GF-D8 (cell line): Measurements from ENCODE around the gene TPI1.
"Not testable (repeated sequence)": the region's sequence is repeated elsewhere in the genome, so short reads cannot be mapped to it uniquely, and the experiment has no call there.

Source experiments
- DNase-seq: peaks from one replicate; lab custom pipeline; 2025; lab: John Stamatoyannopoulos, UW

Gene TPI1

DNA sequence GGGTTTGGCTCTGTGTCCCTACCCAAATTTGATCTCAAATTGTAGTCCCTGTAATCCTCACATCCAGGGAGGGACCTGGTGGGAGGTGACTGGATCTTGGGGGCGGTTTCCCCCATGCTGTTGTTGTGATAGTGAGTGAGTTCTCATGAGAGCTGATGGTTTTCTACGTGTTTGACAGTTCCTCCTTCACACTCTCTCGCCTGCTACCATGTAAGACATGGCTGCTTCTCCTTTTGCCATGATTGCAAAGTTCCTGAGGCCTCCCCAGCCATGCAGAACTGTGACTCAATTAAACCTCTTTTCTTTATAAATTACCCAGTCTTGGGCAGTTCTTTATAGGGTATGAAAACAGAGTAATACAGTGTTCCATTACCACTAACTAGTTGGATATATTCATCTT lies 27.0 kb downstream of the TPI1 start:
- DNase-seq = no peak

DNA sequence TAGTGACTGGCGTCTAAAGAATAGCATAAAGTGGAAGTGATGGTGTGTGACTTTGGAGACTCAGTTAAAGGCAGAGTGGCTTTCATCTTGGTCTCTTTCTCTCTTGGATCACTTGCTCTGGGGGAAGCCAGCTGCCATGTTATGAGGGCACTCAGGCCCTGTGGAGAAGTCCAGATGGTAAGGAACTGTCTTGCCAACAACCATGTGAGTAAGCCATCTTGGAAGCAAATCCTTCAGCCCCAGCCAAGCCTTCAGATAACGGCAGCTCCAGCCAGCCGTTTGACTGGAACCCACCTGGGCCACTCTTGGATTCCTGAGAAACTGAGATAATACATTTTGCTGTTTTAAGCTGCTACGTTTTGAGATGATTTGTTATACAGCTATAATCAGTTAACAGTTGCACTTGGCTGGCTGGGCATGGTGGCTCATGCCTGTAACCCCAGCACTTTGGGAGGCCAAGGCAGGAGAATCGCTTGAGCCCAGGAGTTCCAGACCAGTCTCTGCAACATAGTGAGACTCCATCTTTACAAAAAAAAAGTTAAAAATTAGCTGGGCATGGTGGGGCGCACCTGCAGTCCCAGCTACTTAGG lies 29.6 kb downstream of the TPI1 start:
- DNase-seq = no peak

DNA sequence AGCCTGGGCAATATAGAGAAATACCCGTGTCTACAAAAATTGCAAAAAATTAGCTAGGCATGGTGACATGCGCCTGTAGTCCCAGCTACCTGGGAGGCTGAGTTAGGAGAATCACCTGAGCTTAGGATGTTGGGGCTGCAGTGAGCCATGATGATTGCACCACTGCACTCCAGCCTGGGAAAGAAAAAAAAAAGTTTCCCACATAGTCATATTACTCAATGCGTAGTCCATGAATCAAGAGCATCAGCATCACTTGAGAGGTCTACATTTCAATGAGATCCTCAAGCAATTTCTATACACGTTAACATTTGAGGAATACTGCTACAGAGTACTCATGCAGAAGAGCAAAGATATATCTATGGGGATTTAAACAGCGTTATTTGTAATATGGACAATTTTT lies 32.1 kb downstream of the TPI1 start:
- DNase-seq = no peak

DNA sequence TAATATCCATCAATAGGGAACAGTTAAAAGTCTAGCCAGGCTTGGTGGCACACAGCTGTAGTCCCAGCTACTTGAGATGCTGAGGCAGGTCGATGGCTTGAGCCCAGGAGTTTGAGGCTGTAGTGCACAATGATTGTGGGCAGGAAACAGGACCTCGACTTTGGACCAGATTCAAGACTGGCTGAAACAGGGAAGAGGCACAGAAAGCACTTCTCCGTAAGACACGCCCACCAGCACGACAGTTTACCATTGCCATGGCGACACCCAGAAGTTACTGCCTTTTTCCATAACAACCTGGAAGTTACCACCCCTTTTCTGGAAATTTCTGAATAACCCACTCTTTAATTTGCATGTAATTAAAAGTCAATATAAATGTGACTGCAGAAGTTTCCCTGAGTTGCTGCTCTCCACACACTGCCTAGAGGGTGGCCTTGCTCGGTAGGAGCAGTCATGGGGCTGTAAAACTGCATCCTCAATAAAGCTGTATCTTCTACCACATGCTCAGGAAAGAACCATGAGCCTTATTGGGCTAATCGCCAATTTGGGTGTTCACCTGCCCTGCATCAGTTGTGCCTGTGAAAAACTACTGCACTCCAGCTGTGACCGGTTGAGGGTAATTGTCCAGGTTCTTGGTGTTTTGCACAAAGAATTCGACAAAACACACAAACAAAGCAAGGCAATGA lies 32.6 kb downstream of the TPI1 start:
- peak; percentile 84 for DNase-seq

DNA sequence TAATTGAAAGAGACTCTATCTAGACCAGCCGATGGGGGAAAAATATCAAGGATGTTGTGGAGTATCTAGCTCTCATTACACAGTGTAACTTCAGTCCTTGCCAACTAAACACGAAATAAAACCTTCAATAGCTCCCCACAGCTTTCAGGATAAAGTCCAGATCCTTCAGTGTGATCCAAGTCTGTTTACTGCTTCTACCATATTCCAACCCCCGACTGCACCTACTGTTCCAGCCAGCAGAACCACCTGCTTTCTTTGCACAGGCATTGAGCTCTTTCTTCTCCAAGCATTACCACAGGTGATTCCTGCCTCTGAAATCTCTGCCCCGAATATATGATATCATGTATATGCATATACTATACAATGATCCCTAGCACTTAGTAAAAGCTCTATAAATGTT lies 35.1 kb downstream of the TPI1 start:
- DNase-seq = no peak

DNA sequence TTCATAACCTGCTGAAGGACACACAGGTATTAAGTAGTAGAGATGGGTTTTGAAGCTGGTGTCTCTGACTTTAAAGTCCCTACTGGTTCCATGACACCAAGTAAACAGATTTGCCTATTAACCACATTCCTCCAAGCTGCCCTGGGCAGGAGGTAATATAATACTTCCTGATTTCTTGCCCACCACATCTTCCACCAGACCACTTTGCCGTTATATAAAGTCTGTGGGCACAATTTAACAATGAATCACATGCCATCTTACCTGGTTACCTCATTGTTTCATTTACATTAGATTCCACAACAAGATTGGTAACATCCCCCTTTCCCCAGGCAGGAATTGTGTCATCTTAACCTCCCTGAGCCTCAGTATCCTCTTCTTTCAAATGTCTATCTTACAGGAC lies 36.4 kb downstream of the TPI1 start:
- DNase-seq = peak; percentile 78

DNA sequence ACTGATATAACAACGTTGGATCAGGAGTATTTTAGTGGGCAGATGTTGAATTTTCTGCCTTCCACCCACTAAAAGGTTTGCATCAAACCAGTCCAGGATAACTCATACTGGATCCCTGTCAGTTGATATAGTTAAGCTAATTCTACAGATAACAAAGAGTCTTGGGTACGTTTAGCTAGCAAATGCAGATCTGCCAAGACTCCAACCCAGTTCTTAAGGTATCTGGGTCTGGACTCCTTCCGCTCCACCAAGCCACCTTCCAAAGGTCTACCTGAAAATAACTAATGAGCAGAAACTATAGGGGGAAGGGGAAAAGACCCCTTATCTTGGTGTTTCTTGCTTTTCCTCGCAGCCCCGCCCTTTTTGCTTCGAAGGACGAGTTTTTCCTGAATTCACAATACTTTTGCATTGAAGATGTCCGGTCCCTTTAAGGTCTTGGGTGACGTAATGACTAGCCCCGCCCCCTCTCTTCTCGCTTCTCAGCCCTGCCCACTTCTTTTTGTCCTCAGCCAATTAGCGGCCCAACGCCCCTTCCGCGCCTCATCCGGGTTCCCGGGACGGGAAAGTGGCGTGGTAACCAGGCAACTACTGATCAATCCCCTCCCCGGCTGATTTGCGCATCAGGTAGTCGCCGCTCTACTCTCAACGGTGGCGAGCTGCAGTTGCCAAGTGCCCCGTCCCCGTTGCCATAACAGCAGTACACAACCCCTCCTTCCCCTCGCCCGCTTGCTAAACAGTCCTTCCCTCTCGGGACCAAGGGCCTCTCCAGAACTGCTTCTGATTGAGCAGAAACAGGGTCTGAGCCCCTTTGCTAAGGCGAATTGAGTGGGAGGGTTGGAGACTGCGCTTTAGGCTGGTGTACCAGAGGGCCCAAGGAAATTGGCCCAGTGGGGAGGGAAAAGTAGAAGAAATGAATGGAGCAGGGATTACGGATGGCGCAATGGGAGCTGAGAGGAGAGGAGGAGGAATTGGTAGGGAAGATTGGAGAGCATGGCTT lies 37.2 kb downstream of the TPI1 start, which contains the start of gene LRRC23:
TSS of gene LRRC23 (plus strand) at position 543 of the 997 bp plus-strand sequence. CDS start 812 bp downstream, outside the sequence.
- peak; percentile 86 for DNase-seq

DNA sequence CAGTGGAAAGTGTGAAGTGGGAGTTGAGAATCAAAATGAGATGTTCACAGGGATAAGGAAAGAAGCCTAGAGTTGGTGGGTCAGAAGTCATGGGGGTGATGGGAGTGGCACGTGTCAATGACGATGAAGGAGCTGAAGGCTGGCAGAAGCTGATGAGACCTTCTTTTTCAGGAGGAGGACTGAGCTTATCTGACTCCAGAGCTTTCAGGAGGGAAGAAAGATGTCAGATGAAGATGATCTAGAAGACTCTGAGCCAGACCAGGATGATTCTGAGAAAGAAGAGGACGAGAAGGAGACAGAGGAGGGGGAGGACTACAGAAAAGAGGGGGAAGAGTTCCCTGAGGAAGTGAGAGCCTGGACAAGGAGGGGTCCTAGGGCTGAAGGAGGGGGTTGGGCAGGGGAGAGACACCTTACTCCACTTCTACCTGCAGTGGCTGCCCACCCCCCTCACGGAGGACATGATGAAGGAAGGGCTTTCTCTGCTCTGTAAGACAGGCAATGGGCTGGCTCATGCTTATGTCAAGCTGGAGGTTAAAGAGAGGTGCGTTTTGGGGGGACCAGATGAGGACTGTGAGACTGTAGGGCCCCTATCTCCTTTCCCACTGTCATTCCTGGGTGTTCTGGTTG lies 38.2 kb downstream of the TPI1 start:
- no peak for DNase-seq

DNA sequence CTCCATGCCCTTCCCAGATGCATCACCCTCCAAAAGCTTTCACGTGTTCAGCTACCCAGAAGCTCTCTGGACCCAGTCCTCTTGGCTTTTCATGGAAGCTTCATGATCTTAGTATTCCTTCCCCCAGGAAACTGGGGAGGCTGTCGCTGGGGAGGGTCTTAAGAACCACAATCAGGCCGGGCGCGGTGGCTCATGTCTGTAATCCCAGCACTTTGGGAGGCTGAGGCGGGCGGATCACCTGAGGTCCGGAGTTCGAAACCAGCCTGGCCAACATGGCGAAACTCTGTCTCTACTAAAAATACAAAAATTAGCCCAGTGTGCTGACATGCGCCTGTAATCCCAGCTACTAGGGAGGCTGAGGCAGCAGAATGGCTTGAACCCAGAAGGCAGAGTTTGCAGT lies 40.8 kb downstream of the TPI1 start:
- DNase-seq = not testable (repeated sequence)

DNA sequence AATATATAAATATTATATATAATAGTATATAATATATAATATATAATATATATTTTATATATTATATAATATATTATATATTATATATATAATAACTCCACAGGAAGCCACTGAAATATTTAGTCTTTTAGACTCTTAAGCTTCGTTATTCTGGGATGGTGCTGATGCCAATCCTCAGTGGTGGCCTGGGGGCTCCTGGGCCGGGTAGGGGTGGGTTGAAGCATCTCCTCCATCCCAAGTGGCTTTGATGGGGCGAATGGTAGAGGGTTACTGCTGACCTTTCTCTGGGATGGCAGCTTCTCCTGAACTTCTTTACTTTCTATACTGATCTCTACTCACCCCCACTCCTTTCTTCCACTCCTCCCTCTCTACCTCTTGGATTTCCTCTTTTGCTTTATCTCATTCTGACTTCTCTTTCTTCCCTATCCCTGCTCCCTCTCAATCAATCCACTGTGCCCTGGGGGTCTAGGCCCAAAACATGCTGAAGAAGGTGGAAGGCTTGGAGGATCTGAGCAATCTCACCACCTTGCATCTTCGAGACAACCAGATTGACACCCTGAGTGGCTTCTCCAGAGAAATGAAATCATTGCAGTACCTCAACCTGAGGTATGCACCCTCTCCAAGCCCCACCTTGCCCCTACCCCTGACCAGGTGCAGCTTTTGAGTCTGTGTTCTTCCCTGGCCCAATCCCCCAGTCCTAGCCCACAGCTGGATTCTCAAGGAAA lies 42.3 kb downstream of the TPI1 start:
- DNase-seq = no peak

DNA sequence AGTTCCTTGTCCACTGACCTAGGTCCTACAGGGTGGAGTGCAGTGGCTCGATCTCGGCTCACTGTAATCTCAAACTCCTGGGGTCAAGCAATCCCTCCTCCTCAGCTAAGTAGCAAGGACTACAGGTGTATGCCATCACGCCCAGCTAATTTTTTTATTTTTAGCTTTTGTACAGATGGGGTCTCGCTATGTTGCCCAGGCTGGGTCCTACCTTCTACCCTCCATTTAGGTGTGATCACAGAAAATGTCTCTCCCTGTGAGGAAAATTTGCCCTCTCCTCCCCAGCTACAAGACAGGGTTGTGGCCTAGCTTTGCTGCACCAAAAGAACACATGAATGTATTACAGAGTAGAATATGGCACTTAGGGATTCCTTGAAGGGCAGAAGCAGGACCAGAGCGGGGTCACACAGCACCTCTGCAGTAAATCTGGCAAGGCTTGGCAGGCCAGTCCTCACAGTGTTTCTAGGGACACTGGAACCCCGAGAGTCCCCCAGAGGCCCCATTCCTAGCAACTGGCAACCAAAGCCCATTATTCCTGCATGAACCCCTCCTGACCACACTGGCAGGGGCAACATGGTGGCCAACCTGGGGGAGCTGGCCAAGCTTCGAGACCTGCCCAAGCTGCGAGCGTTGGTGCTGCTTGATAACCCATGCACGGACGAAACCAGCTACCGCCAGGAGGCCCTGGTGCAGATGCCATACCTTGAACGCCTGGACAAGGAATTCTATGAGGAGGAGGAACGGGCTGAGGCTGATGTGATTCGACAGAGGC lies 45.0 kb downstream of the TPI1 start:
- no peak for DNase-seq

DNA sequence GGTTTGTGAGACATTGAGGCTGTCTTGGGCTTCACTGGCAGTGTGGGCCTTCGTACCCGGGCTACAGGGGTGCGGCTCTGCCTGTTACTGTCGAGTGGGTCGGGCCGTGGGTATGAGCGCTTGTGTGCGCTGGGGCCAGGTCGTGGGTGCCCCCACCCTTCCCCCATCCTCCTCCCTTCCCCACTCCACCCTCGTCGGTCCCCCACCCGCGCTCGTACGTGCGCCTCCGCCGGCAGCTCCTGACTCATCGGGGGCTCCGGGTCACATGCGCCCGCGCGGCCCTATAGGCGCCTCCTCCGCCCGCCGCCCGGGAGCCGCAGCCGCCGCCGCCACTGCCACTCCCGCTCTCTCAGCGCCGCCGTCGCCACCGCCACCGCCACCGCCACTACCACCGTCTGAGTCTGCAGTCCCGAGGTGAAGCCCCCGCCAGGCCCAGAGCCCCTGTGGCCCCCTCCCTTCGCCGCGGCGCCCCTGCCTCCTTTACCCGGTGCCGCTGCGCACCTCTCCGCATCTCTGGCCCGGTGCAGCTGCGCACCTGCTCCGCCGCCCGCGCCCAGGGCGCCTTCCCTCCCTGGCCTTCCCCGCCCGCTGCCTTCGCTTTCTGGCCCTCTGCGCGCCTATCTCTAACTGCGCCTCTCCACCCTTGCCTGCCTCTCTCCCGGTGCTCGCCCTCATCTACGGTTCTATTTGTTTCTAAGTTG lies 47.1 kb downstream of the TPI1 start, which contains the start of gene ENO2:
TSS of gene ENO2 (plus strand) at position 335 of the 701 bp plus-strand sequence. CDS start 1,253 bp downstream, outside the sequence.
- no peak for DNase-seq

DNA sequence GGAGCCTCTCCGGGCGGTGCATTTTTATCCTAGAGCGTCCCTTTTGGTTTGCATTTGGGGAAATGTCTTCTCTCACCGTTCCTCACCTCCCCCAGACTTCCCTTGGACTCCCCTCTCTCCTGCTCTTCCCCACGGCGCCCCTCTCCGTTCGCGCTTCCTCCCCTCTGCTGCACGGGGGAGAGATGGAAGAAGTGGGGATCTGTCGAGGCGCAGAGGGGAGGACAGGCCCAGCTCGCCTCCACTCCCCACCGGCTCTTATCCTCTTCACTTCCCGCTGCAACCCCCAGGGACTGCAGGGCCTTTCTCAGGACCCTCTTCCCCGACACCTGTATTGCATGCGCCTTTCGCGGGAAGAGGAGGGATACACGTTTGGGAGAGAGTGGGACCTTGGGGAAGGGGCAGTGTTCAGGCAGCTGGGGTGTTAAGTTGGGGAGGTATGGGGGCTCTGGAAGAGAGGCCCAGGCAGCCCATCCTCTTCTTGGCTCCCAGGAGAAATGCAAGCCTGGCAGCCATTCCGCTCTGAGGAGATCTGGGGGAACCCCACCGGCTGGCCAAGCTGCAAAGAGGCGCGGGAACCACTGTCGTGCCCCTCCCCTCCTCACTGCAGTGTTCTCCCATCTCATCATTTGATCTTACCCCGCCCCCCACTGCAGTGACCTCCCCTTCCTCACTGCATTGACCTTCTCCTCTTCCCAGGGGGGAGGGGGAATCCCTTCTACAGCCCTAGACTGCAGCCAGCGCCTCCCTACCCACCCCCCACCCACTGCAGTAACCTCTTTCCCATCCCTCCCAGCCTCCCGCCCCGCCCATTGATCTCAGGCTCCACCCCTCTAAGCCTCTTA lies 47.8 kb downstream of the TPI1 start:
- no peak for DNase-seq

DNA sequence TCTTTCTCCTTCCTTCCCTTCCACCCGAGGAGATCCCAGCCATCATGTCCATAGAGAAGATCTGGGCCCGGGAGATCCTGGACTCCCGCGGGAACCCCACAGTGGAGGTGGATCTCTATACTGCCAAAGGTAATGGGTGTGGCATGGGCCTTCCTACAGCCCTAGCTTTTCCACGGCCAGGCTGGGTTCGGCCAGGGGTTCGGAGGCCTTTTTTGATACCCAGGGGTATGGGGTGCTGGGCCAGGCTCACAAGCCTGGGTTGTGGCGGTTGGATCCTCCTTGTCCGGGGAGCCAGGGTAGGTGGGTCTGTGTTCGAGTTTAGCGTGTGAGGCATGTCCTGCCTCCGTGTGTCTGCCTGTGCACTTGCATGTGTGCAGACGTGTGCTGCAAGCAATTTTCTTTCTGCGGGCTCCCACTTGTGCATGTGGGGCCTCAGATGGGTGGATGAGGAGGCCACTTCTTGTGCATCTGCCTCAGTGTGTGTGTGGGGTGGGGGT lies 48.5 kb downstream of the TPI1 start:
- no peak for DNase-seq

DNA sequence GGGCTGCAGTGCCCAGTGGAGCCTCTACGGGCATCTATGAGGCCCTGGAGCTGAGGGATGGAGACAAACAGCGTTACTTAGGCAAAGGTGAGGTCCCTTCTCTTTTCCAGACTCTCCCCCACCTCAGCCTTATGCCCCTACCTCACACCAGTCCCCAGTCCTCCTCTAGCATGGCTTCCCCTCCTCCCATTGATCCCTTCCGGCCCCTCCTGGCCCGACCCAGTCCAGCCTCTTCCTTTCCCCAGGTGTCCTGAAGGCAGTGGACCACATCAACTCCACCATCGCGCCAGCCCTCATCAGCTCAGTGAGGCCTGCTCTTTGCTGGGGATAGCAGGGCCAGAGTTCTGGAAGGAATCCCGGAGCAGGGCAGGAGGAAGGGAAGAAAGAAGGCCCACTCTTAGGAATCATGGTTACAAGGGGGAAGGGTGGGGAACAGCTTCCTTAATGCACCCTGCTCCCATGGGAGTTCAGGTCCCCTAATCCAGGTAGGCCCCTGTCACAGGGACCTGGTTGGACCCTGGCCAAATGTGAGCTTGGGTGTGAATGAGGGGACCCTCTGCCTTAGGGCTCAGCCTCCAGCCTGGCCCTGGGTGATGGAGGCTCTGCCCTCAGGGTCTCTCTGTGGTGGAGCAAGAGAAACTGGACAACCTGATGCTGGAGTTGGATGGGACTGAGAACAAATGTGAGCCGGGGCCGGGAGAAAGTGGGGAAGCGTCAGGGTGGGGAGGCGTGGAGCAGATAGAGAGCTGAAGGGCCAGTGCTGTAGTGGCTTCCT lies 49.3 kb downstream of the TPI1 start:
- DNase-seq = no peak

DNA sequence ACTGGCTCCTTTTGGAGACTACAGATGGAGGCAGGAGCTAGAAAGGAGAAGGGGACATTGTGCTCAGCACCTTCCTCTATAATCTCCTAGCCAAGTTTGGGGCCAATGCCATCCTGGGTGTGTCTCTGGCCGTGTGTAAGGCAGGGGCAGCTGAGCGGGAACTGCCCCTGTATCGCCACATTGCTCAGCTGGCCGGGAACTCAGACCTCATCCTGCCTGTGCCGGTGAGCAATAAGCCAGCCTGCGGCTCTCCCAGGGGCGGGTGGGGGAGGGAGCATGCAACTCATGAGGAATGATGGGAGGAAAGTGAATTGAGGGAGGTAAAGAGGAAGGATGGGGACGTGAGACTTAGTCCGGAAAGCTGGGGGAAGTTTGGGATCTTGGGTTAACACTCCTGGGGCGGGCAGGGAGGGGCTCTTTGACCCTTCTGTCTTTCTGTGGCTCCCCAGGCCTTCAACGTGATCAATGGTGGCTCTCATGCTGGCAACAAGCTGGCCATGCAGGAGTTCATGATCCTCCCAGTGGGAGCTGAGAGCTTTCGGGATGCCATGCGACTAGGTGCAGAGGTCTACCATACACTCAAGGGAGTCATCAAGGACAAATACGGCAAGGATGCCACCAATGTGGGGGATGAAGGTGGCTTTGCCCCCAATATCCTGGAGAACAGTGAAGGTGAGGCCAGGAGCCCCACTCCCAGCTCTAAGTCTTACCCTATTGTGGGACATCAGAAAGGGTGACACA lies 50.3 kb downstream of the TPI1 start:
- DNase-seq = no peak

DNA sequence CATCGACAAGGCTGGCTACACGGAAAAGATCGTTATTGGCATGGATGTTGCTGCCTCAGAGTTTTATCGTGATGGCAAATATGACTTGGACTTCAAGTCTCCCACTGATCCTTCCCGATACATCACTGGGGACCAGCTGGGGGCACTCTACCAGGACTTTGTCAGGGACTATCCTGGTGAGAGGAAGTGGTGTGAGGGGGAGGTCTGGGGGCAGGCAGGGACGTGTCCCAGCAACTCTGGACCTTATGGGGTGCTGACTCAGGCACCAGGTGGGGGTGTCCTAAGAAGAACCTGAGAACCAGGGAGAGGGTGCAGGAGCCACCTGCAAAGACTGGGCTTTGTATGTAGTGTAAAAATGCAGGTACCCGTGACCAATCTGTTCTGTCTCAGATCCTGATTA lies 52.3 kb downstream of the TPI1 start:
- DNase-seq = no peak
